Smooth muscle cell (in vitro differentiated cells): Measurements from ENCODE around the gene SFT2D3. TPM values are rescaled to one million over a fixed set of nuclear protein-coding genes. Genes with fewer than 3 reads are reported as not detected.

Source experiments
- DNase-seq: peaks from one replicate; lab custom pipeline; 2025; ENCODE audit not compliant: unreplicated experiment; lab: John Stamatoyannopoulos, UW
- H2AFZ ChIP-seq: fragments of 200-600 bp; sonication (generic); 2 replicates; pipeline ENCODE4 v1.6.0; 2016; ENCODE audit warnings: antibody characterized with exemption, low read depth, mild to moderate bottlenecking
- H3F3A ChIP-seq: fragments of 200-600 bp; sonication (generic); 2 replicates; pipeline ENCODE4 v1.6.0; 2017; ENCODE audit warnings: antibody characterized with exemption, low read depth
- H3K27ac ChIP-seq: fragments of 200-600 bp; sonication (generic); 2 replicates; pipeline ENCODE4 v1.5.1; 2016; ENCODE audit warnings: low read depth, mild to moderate bottlenecking
- H3K27me3 ChIP-seq: fragments of 200-600 bp; sonication (generic); 2 replicates; pipeline ENCODE4 v1.6.1; 2016; ENCODE audit warnings: low read depth, mild to moderate bottlenecking
- H3K36me3 ChIP-seq: fragments of 200-600 bp; sonication (generic); 2 replicates; pipeline ENCODE4 v1.5.1; 2016; ENCODE audit warnings: low read depth
- H3K4me1 ChIP-seq: fragments of 200-600 bp; sonication (generic); 2 replicates; pipeline ENCODE4 v1.5.1; 2016; ENCODE audit warnings: low read depth
- H3K4me2 ChIP-seq: fragments of 200-600 bp; sonication (generic); 2 replicates; pipeline ENCODE4 v1.6.0; 2016; ENCODE audit warnings: mild to moderate bottlenecking
- H3K4me3 ChIP-seq: fragments of 200-600 bp; sonication (generic); 2 replicates; pipeline ENCODE4 v1.5.1; 2016; ENCODE audit warnings: mild to moderate bottlenecking
- H3K79me2 ChIP-seq: fragments of 200-600 bp; sonication (generic); 2 replicates; pipeline ENCODE4 v1.6.0; 2016; ENCODE audit warnings: low read depth, mild to moderate bottlenecking
- H3K9ac ChIP-seq: fragments of 200-600 bp; sonication (generic); 2 replicates; pipeline ENCODE4 v1.6.0; 2016; ENCODE audit warnings: low read depth
- H3K9me3 ChIP-seq: fragments of 200-600 bp; sonication (generic); replicated peaks from 2 replicates; pipeline ENCODE4 v1.5.1; 2016; ENCODE audit warnings: low read depth
- H4K20me1 ChIP-seq: fragments of 200-600 bp; sonication (generic); 2 replicates; pipeline ENCODE4 v1.6.0; 2016; ENCODE audit warnings: low read depth
- WGBS: methylation state at CpG from one replicate; pipeline ENCODE4 v1.1.7; 2016; ENCODE audit warnings: low lambda C conversion rate; 5-methylcytosine and 5-hydroxymethylcytosine counted together
- polyA plus RNA-seq: library from polyadenylated mRNA; unstranded; fragments of >200 nt; fragmentation: Nextera tagmentation; extraction: Ambion mirVana; gene quantifications from 2 replicates; pipeline ENCODE4 v1.2.1, GENCODE V29; 2016
- total RNA-seq: library from RNA; depleted of rRNA; stranded (reverse); fragments of >200 nt; gene quantifications from 2 replicates; pipeline ENCODE4 v1.2.3, GENCODE V29; 2014
- TF ChIP-seq, protein P1 (sequence below): fragments of 200-600 bp; sonication (generic); IDR thresholded peaks from 2 replicates; pipeline ENCODE4 v1.5.1; 2017; ENCODE audit warnings: borderline replicate concordance, mild to moderate bottlenecking, antibody characterized with exemption; ENCODE audit not compliant: insufficient read depth, poor library complexity, severe bottlenecking

The SFT2D3 gene
- total and polyA plus RNA-seq, 2 experiments from 2014 or later: 7.0 TPM; not detected in 1

DNA sequence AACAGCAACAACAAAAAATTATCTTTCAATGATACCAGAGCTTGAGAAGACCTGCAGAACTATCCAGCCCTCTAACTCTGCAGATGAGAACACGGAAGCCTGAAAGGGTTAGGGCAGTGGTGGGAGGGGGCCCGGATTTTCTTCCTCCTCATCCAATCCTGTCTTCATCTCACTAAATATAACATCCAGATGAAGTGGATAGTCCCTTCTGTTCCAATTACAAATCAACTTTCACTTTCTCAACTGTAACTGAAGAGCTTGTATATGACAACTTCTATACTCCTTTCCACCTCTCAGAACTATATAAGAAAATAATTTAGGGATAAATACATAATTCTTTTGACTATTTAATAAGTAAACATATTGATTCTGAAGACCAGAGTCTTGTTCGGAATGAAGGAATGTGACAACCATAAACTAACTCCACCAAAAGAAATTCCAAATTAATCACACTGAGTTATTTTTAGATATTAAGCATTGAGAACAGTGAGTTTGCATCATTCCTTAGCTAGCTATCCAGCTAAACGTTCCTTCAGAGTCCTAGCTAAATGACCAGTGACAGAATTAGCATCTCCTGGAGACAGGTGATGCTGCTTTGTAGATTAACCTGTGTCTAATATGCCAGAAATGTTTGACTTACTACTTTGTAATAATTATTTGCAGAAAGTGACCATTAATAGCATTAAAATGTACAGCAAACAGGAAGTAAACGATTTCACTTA lies 32.7 kb downstream of the SFT2D3 start:
- Histone ChIP-seq H3K79me2 (no peaks in the 10 kb centered on the region), H3K9me3 (no peaks in the 10 kb centered on the region), H3K4me2 (no peak overlapping the region), H3K36me3 (peaks cover 3% of the 10 kb centered on the region), H3K9ac (no peak overlapping the region), H2AFZ (no peak overlapping the region), H4K20me1 (peaks cover 11% of the 10 kb centered on the region), H3K4me3 (no peak overlapping the region), H3K27me3 (no peaks in the 10 kb centered on the region), H3K4me1 (no peaks in the 10 kb centered on the region), H3K27ac (no peak overlapping the region), H3F3A (no peaks in the 10 kb centered on the region)
- WGBS: 86% methylated on average over 5 of the region's 5 CpGs
- TF ChIP-seq, protein P1, sequence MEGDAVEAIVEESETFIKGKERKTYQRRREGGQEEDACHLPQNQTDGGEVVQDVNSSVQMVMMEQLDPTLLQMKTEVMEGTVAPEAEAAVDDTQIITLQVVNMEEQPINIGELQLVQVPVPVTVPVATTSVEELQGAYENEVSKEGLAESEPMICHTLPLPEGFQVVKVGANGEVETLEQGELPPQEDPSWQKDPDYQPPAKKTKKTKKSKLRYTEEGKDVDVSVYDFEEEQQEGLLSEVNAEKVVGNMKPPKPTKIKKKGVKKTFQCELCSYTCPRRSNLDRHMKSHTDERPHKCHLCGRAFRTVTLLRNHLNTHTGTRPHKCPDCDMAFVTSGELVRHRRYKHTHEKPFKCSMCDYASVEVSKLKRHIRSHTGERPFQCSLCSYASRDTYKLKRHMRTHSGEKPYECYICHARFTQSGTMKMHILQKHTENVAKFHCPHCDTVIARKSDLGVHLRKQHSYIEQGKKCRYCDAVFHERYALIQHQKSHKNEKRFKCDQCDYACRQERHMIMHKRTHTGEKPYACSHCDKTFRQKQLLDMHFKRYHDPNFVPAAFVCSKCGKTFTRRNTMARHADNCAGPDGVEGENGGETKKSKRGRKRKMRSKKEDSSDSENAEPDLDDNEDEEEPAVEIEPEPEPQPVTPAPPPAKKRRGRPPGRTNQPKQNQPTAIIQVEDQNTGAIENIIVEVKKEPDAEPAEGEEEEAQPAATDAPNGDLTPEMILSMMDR: no peak
- DNase-seq: no peak

DNA sequence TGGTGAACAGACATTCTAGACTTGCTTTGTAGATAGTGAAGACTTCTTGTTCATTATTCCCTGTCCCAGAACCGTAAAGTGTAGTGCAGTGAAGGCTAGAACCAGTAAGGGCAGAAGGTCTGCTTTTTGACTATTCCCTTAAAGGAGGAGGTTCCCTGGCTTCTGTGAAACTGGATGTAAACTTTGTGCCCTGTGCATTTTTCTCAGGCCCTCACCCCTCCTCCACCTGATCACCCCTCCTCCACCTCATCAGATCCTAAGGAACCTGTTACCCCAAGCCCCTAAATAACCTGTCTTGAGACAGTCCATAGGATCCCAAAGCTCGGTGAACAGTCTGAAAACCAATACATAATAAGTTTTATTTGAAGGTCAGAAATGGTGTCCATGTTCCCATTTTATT lies 33.7 kb downstream of the SFT2D3 start:
- Histone ChIP-seq H4K20me1 (peaks cover 11% of the 10 kb centered on the region), H3K36me3 (peaks cover 3% of the 10 kb centered on the region), H3K4me1 (no peaks in the 10 kb centered on the region), H3K27me3 (no peaks in the 10 kb centered on the region), H3K4me2 (no peak overlapping the region), H3K79me2 (no peaks in the 10 kb centered on the region), H3K9me3 (no peaks in the 10 kb centered on the region), H3K27ac (no peak overlapping the region), H3K9ac (no peak overlapping the region), H3F3A (no peaks in the 10 kb centered on the region), H3K4me3 (no peak overlapping the region), H2AFZ (no peak overlapping the region)
- TF ChIP-seq, protein P1: no peak
- DNase-seq: no peak
- 92% methylated on average over 2 of the region's 2 CpGs for WGBS

DNA sequence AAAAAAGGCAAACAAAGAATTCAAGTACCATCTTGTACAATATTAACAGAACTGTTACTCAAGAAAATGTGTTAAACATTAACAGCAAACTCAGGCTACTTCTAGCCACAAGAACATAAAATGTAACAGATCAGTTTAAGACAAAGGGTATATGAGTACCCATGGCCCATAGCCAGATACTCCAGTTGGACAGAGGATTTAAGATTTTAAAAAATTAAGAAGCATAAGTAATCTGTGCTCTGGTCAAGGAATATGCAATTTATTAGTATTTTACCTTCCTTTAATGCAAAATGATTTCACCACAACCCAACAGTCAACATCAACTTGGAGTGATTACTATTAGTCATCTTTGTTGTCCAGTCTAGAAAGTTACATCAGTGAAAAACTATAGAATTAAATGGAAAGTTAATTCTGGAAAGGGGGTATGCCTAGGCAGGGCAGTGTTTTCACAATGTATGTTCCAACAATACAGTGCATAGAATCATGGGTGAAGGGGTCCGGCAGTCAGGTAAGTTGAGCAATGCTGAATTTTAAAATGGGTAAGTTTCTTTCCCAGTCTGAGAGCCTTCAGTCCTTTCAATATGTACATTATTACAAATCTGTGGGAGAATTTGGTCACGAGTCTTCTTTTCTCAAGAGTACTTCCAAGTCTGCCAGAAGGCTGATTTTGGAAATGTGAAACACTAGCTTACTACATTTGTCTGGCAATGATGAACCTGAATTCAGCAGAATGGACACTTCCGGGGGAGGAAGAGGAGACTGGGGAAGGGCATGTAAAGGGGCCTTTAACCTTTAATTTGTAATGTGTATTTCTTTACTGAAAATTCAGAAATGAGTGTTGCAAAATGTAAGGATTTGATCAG lies 34.5 kb downstream of the SFT2D3 start:
- TF ChIP-seq, protein P1: no peak
- peaks cover 3% of the 10 kb centered on the region for H3K36me3 ChIP-seq
- no peaks in the 10 kb centered on the region for H3K79me2 ChIP-seq
- H3F3A ChIP-seq: no peaks in the 10 kb centered on the region
- 97% methylated on average over 3 of the region's 3 CpGs for WGBS
- no peak overlapping the region for H3K27ac ChIP-seq
- H4K20me1 ChIP-seq: peaks cover 11% of the 10 kb centered on the region
- no peaks in the 10 kb centered on the region for H3K9me3 ChIP-seq
- H2AFZ ChIP-seq: no peak overlapping the region
- DNase-seq: no peak
- H3K27me3 ChIP-seq: no peaks in the 10 kb centered on the region
- H3K4me3 ChIP-seq: no peak overlapping the region
- H3K4me2 ChIP-seq: no peak overlapping the region
- no peak overlapping the region for H3K9ac ChIP-seq
- no peaks in the 10 kb centered on the region for H3K4me1 ChIP-seq
